Measurements from ENCODE around the gene GPR176.

GRCh38 chr15:39947401-39948197, 27.5 kb upstream of the GPR176 start:
- TF ChIP-seq MAX (IDR thresholded peaks at IDR 0.05) (no peak), CEBPB (IDR thresholded peaks at IDR 0.05) (no peak)

All from Ishikawa (cell line).